NAMALWA (cell line): ENCODE results near the gene NEUROD4.
"Not testable (repeated sequence)": the region's sequence is repeated elsewhere in the genome, so short reads cannot be mapped to it uniquely, and the experiment has no call there.

ENCODE experiments used
- DNase-seq: peaks from one replicate; pipeline ENCODE4 v3.0.0-alpha.2; 2015; ENCODE audit warnings: low spot score

The NEUROD4 gene

GRCh38 chr12:55019784-55020183 is at the start of gene NEUROD4:
TSS of gene NEUROD4 (plus strand) at chr12:55019974. CDS start at chr12:55026440, 6,466 bp downstream.
- no peak for DNase-seq

- no peak for DNase-seq
These were observed 49.0 kb upstream of the NEUROD4 start for GRCh38 chr12:54970741-54971140.

DNA sequence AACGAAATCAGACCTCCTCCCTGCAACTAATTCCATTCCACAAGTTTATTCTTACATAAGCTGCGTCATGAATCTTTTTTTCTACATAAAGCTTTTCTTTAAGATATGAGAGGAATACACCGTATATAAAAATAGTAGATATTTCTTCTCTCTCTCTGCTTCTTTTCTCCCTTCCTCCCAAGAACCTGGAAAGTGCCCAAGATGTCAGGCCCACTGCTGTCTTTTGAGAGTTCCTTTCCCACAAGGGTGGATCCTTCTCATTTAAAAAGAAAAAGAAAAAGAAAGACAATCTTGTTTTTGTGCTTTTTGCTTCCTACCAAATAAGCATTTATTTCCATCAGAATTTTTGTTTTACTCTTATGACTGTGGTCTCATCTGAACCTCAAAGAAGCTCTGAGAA is 46.2 kb upstream of the NEUROD4 start:
- DNase-seq, result no peak

DNA sequence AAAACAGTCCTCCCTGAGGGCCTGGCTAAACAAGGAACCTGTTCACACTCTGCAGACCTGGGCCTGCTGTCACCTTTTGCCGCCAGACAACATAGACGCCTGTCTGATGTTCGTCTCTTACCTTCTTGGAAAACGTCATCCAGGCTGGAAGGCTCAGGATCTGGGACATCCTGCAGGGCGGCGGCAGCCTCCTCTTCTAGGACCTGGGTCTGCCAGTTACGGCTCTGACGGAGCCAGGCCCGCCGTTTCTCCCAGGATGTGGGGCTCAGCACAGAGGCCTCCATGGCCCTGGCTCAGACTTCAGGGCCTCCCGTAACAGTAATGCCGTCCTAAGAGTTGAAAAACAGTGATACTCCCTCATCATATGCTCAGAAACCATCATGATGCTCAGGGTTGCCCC is 45.5 kb upstream of the NEUROD4 start:
- DNase-seq, result no peak

DNA sequence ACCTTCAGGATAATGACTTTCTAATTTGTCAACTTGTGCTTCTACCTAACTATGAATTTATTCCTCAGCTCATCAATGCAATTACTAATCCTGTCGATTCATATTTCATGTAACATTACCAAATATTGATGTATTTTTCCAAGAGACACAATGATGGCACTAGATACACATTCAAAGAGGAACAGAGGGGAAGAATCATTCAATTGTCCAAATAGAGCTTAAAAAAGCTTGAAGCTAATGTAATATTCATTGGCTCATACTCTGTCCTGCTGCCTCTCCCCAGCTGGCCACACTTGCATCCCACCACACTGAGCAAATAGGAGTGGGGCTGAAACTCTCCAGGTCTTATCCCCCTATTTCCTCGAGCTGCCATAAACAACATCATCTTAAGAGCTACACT is 44.5 kb upstream of the NEUROD4 start:
- DNase-seq, result no peak

DNA sequence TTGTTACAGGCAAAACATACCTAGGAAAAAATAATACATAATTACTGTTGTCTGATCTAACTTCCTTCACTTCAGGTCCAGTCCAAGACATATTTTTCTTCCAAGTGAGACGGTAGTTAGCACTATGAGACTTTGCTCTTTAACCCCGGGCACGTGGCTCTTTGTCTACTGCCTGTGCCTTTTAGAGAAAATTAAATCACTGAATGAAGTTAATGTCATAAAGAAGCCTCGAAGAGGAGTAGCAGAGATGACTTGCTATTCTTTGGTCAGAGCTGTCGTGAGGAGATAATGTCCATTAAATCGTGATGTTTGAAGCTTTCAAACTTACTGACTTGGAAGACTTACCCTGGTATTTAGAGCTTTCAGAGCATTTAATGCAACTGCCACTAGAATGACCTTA is 43.9 kb upstream of the NEUROD4 start:
- DNase-seq, result no peak

DNA sequence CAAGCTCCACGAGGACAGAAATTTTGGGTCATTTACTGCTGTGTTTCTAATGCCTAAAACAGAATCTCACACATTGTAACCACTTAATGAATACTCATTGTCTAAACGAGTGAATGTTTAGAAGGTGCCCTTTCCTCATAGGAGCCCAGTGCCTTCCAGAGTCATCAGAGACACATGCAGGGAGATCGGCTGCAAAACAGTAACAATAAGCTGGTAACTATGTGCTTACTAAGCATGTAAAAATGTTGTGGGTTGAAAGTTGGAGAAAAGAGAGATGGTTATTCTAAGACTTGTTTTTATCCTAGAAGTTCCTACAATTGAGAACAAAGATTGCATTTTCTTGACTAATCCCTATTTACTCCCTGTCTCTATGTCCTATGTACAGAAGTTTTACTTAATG is 42.6 kb upstream of the NEUROD4 start:
- no peak for DNase-seq

DNA sequence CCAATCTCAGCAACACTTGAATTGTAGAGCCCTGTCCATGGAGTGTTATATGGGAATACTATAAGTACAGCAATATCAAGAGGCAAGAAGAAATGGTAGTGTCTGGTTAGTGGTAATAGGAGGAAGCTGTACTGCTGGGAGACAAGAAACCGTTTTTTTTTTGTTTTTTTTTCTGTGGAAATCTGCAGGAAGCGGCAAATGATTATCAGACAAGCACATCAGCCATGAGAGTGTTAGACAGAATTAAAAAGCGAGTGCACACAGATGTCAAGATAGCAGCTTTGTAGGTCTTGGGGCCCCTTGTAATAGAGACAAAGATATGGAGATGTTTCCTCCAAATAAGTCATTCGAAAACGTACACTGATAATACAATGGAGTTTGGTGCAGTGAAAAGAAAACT is 41.9 kb upstream of the NEUROD4 start:
- DNase-seq, result no peak

- DNase-seq, result no peak
These were observed 39.4 kb upstream of the NEUROD4 start for GRCh38 chr12:54980341-54980740.

DNA sequence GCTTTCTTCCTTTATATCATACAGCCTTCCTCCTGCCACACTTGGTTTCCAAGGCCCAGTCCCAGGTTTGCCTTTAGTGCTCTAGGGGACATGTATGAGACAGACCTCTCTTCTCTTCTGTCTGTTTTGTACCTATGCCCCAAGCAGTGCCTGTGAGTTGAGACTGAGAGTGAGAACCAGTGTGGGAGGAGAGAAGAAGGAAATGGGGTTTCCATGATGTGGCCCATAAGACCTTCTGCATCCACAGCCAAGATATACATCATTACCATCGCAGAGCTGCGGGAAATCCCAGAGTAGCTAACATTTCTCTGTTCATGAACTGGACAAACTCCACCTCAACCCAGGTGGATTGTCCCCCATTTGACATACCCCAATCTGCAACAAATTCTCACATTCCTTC is 38.0 kb upstream of the NEUROD4 start:
- no peak for DNase-seq

DNA sequence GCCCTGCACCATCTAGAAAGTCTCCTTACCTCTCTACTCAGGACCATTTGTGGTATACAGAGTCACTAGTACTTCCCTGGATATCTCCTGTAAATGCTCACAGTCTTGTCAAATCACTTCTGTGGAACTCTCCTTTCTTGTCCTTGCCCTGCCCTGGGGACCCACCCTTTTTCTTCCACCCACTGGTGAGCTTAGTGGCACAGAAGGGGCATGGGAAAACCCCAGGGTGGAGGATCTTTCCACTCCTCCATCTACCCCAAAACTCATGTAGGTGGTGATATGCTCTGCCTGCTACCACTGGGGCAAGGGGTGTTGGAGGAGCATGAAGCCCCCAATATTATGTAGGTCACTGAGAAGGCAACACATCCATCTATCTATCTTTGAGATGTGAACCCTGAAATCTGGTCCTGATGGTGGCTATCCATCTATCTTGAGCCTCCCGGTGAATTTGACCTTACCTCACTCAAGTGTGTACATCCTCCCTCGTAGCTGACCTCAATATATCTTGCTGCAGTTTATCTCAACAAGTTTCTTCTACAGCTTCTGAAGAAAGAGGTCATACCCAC is 36.2 kb upstream of the NEUROD4 start:
- no peak for DNase-seq

- DNase-seq, result peak; percentile 93
These were observed 35.0 kb upstream of the NEUROD4 start, which contains the start of gene TESPA1 for GRCh38 chr12:54984658-54985376. TSS of gene TESPA1 (minus strand) at chr12:54984762. CDS start at chr12:54974562, 10,200 bp downstream.

- DNase-seq, result not testable (repeated sequence)
These were observed 33.0 kb upstream of the NEUROD4 start for GRCh38 chr12:54986773-54987172.

DNA sequence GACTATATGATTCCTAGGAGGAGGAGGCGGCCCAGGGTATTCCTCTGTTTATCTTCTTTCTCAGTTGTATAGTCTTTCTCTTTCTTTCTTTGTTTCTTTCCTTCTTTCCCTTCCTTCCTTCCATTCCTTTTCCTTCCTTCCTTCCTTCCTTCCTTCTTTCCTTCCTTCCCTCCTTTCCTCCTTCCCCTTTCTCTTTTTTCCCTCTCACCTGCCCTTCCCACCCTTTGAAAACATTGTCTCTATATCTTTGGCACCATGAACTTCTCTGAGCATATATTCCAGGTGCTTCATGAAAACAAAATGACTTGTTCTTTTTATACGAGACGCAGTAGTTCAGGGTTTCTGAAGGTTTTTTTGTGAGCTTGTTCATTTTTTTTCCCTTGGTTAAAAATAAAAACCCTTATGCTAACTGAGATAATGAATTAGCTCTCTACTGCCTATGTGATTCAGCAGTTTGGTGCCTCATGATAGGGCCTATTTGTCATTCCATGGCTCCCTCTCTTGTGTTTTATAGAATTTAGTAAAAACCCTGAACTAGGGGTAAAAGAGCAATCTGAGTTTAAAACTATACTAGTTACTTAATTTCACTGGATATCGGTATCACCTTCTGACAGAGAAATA is 32.1 kb upstream of the NEUROD4 start:
- DNase-seq, result peak; percentile 26

- DNase-seq, result peak; percentile 86
These were observed 31.2 kb upstream of the NEUROD4 start for GRCh38 chr12:54988402-54989054.

DNA sequence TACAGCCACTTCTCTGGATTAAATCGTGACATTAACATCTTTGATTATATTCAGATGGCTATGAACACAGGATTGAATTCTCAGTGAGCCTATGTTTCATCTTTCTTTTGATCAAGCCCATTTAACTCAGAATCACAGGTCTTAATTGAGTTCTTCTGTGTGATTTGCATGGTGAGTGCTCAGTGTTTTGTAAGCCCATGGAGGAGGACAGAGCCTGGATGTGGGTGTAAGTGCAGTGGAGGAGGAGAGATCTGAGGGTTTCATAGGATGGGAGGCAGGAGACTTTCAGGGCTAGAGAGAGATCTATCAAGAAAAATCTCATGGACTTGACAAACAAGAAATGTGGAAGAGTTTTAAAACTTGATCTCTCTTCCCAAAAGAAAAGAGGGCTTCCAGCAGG is 29.9 kb upstream of the NEUROD4 start:
- no peak for DNase-seq

DNA sequence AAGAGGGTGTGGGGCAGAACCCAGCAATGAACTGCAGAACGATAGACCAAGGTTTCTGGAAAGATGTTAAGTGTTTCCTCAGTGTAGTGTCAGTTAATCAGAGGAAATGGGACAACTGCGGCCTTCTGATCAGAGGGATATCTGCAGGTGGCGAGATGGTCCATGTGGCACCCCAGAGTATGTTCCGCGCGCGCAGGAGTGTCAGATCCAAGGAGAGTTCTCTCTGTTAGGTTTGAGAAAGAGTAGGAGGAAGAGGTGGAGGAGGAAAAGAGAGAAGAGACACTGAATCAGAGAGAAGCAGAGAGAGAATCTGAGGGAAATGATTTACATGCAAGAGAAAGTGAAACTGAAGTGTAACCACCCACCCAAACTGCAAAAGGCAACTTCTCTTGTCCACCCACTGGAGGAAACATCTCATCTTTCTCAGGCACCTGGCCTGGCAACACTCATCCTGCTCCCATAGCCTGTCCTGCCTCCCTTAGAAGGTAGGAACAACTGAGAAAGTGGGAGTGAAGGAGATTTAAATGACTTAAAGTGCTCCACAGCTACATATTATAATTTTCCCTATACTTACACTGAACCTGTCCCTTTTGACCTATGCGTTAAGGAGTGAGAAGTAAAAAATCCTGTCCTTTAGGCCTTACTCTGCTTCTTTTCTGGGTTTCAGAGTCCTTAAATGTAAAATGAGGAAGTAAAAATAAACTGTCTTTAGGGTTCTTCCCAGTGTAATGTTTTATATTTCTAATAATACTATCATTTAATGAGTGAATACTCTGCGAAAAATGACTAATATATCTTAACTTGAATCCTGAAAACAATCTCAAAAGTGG is 28.4 kb upstream of the NEUROD4 start:
- DNase-seq, result peak; percentile 80

DNA sequence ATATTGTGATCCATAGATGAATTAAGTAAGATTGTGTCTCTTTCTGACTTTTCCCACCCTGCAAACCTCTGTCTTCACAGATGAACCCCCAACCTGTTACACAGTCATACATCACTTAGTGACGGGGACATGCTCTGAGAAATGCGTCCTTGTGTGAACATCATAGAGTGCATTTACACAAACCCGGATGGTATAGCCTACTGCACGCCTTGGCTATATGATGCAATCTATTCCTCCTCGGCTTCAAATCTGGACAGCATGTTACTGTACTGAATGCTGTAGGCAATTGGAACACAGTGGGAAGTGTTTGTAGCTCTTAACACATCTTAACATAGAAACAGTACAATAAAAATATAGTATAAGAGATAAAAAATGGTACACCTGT is 27.8 kb upstream of the NEUROD4 start:
- DNase-seq, result peak; percentile 74

DNA sequence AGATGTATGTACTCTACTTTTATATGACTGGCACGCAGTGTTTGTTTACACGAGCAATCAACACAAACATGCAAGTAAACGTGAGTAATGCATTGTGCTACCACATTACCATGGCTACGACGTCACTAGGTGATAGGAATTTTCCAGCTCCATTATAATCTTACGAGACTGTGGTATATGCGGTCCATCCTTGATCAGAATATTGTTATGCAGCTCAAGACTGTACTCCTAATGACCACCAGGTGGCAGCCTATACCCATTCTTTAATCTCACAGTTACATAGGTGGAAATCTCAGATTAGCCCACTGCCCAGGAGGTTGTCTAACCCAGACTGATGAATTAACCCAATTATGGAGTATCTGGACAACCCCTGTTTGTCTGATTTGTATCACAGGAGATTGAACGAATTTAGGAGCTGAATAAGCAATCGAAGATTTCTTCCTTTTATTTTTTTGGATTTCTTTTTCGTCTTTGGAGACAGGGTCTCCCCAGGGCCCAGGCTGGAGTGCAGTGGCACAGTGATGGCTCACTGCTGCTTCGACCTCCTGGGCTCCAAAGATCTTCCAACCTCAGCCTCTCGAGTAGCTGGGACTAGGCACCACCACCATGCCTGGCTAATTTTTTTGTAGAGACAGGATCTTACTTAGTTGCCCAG is 26.5 kb upstream of the NEUROD4 start:
- DNase-seq, result peak; percentile 92

DNA sequence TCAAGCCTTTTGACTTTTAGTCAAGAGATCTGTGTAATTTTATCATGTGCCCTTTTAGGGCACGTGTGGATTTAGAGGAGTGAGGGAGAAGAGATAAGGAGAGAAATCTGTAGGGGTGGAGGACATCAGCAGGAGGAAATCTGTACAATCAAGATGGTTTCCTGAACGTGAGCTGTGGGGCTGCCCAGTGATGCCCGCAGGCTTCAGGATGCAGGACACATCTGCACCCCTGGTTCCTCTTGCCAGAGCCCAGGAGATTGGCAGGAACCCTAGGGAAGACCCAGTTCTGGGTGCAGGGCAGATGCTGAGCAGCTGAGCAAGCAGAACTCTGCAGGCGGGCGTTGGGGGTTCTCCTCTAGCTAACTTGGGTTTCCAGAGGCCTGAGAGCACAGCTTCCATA is 23.6 kb upstream of the NEUROD4 start:
- no peak for DNase-seq

GRCh38 chr12:54997929-54998522 is 21.7 kb upstream of the NEUROD4 start:
- no peak for DNase-seq
